ENCODE data around the gene RFC2.
"Not testable (repeated sequence)": the region's sequence is repeated elsewhere in the genome, so short reads cannot be mapped to it uniquely, and the experiment has no call there.

RFC2 gene

DNA sequence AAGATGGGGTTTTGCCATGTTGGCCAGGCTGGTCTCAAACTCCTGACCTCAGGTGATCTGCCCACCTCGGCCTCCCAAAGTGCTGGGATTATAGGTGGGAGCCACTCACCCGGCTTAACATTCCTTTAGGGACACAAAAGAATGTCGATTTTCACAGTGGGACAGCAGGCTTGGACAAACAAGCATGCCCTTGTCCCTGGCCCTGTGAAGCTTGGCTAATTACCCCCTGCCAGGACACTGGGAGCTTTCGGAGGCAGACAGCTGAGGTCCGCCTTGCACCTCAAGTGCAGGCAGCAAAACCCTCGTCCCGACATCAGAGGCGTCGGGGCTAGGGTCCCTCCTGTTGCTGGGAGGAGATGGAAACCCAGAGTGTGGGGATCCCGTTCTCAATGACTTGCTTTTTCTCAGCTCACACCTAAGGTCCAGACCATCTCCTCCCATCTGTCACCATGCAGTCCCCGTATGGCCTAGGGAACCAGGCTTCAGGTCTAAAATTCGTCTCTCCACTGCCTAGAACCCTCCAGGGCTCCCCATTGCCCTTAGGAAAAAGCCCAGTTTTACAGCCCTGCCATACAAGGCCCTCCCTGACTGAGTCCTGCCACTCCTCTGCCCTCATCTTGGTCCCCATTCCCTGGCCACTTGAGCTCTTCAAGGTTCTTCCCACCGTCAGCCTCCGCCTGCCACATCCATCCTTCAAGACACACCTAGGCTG lies 28.7 kb upstream of the RFC2 start:
- no peak for DNase-seq

GRCh38 chr7:74280985-74281384 lies 26.8 kb upstream of the RFC2 start:
- DNase-seq = no peak

DNA sequence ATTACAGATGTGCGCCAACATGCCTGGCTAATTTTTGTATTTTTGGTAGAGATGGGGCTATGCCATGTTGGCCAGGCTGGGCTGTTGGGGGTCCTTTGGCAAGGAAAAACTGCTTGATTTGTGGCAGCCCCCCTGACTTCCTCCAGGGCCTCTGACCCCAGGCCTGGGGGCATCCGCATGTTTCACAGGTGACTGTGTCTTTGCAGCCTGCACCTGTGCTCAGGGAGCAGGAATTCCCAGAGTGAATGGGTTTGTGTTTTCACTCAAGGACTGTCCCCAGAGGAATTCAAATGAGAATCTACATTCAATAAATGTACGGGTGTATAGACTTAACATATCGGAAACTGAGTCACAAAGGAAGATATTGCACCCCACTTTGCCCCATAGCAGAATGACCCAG lies 23.4 kb upstream of the RFC2 start:
- DNase-seq = no peak

- no peak for DNase-seq
Observed at GRCh38 chr7:74275401-74275881, 21.2 kb upstream of the RFC2 start.

- peak; percentile 57 for DNase-seq
Observed at GRCh38 chr7:74272305-74273038, 18.3 kb upstream of the RFC2 start.

GRCh38 chr7:74271742-74272141 lies 17.5 kb upstream of the RFC2 start:
- no peak for DNase-seq

- DNase-seq = peak; percentile 52
Observed at GRCh38 chr7:74269757-74270277, 15.6 kb upstream of the RFC2 start.

- no peak for DNase-seq
Observed at GRCh38 chr7:74267756-74268565, 13.8 kb upstream of the RFC2 start.

- no peak for DNase-seq
Observed at GRCh38 chr7:74266191-74266963, 12.2 kb upstream of the RFC2 start.

GRCh38 chr7:74263399-74264120 lies 9.4 kb upstream of the RFC2 start:
- no peak for DNase-seq

GRCh38 chr7:74262639-74263398 lies 8.6 kb upstream of the RFC2 start:
- no peak for DNase-seq

GRCh38 chr7:74258639-74259038 lies 4.4 kb upstream of the RFC2 start:
- DNase-seq = no peak

GRCh38 chr7:74256491-74257408 lies 2.6 kb upstream of the RFC2 start:
- no peak for DNase-seq

- not testable (repeated sequence) for DNase-seq
Observed at GRCh38 chr7:74255461-74255860, 1.3 kb upstream of the RFC2 start.

DNA sequence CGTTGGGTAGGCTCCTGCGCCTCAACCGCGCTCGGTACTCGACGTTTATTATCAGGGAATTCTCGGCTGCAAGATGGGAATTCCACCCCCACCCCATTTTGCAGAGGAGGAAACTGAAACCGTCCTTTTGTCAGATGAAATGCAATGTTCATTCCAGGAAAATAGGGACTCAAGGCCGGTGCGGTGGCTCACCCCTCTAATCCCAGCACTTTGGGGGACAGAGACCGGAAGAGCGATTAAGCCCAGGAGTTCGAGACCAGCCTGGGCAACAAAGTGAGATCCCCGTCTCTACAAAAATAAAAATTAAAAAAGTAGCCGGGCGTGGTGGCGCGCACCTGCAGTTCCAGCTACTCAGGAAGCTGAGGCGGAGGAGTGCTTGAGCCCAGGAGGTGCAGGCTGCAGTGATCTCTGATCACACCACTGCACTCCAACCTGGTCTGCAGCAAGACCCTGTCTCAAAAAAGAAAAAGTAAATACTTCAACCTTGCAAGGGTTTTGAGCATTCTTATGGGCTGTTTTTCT lies 720 bp upstream of the RFC2 start:
- no peak for DNase-seq

DNA sequence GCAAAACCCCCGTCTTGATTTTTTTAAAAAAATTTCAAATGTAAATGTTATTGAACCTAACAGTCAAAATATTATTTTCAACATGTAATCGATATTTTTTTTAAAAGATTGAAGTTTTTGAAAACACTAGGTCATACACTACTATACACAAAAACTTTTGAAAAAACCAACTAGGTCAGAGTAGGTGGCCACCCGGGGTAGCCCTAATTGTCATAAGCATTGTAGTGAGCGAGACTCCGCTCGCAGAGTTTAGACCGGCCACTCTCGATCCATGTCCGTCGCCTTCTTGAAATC lies 417 bp downstream of the RFC2 start:
- no peak for DNase-seq

- DNase-seq = no peak
Observed at GRCh38 chr7:74253331-74253730, 868 bp downstream of the RFC2 start.

- DNase-seq = no peak
Observed at GRCh38 chr7:74252893-74253292, 1.3 kb downstream of the RFC2 start.

- DNase-seq = not testable (repeated sequence)
Observed at GRCh38 chr7:74249058-74249457, 5.1 kb downstream of the RFC2 start.

GRCh38 chr7:74248156-74248555 lies 6.0 kb downstream of the RFC2 start:
- no peak for DNase-seq

Measured in activated CD4-positive, alpha-beta T cell treated with anti-CD3 and anti-CD28 coated beads, Interleukin-2, amount 50 U/mL, for 16 hours (primary cell).